Measurements from ENCODE around the gene SESN3.
"Not testable (repeated sequence)": the region's sequence is repeated elsewhere in the genome, so short reads cannot be mapped to it uniquely, and the experiment has no call there.

Gene SESN3, protein sequence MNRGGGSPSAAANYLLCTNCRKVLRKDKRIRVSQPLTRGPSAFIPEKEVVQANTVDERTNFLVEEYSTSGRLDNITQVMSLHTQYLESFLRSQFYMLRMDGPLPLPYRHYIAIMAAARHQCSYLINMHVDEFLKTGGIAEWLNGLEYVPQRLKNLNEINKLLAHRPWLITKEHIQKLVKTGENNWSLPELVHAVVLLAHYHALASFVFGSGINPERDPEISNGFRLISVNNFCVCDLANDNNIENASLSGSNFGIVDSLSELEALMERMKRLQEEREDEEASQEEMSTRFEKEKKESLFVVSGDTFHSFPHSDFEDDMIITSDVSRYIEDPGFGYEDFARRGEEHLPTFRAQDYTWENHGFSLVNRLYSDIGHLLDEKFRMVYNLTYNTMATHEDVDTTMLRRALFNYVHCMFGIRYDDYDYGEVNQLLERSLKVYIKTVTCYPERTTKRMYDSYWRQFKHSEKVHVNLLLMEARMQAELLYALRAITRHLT

DNA sequence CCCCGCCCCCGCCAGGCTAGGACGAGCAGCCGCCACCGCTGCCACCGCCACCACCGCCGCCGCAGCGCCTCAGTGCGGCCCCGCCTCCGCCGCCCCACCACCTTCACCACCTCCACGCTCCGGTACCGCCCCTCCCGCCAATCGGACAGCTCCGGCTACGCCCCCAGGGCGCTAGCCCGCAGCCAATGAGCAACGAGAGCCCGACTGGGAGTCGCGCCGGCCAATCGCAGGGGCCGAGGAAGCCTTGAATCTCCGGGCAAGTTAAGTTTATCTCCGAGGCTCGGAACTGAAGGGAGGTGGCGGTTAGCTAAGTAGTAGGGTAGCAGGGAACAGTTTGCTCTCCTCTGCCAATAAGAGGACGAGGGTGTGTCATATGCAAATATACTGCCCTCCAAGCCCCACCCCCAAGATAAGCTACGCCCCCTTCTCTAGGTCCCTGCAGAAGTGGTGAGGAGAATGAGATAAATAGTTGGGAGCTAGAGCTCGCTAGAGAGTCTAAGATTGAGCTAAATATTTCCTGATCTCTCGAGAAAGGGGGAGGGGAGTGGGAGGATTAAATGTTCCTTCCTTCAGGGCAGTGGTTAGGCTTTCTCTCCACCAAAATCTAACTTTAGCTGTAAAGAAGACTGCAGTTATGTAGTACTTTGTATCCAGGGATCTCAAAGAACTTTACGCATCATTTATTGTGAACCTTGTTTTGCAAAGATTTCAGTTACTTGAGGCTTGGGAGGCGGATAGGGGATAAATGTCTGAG, at the start of gene SESN3:
Gene SESN3, minus strand, starts transcription at position 76 of the 754 bp plus-strand sequence. CDS start 342 bp downstream, outside the sequence.
- TF ChIP-seq CTCF (IDR thresholded peaks at IDR 0.05; ENCODE audit: low read length, missing control alignments) = peak; percentile 4
- H3K4me3 ChIP-seq (replicated peaks; ENCODE audit: low read depth, low read length) = peak within 1 kb of the TSS; percentile 71

DNA sequence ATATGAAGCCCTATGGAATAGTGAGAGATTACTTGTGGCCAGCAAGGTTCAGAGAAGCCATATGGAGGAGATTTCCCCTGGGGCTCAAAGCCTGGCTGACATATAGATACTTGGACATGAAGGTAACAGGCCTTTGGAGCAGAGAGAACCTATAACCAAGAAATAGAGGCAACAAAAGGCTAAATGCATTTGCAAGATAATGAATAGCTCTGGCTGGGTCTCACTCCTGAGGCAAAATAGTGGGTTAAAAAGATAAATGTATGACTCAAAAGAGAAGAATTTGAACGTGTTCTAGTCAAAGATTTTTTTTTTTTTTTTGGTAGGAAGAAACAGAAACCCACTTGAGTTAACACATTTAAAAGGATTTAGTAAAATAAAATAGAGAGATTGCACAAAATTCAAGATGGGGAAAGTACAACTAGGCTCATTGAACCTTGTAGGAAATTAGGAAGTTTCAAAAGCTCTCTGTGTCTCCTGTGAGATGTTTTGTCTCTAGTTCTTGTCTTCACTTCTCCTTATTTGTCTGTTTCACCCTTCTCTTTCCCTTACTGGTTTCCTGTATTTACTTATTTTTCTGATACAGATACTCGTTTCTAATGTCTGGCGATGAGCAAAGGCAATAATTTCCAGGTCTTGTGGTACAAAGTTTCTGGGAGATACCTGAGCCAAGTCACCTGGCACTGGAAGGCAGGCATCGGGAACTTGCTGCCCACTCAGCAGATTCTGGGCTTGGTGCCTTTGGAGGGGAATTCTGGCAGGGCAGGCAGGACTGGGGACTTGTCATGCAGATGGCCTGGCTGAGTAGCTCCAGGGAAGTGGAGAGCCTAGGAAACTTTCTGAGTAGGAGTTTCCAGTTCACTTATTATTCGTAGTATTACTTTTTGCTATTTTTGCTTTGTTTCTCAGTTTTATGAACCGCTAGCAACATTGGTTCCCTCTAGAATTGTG, 49.2 kb upstream of the SESN3 start:
- no peak for TF ChIP-seq CTCF (IDR thresholded peaks at IDR 0.05; ENCODE audit: low read length, missing control alignments)
- DNase-seq (ENCODE audit: low read depth) = peak; percentile 25
- no peak overlapping the region for H3K4me3 ChIP-seq (replicated peaks; ENCODE audit: low read depth, low read length)

More for the DNA sequence above, at the start of gene SESN3:
- peak; percentile 99 for DNase-seq (ENCODE audit: low read depth)

GRCh38 chr11:95277868-95278267, 46.9 kb upstream of the SESN3 start:
- DNase-seq (ENCODE audit: low read depth) = no peak
- no peak for TF ChIP-seq CTCF (IDR thresholded peaks at IDR 0.05; ENCODE audit: low read length, missing control alignments)
- H3K4me3 ChIP-seq (replicated peaks; ENCODE audit: low read depth, low read length) = no peak overlapping the region

- no peak overlapping the region for H3K4me3 ChIP-seq (replicated peaks; ENCODE audit: low read depth, low read length)
- no peak for TF ChIP-seq CTCF (IDR thresholded peaks at IDR 0.05; ENCODE audit: low read length, missing control alignments)
- no peak for DNase-seq (ENCODE audit: low read depth)
These were observed 45.1 kb upstream of the SESN3 start for GRCh38 chr11:95276139-95276538.

GRCh38 chr11:95273618-95274017, 42.6 kb upstream of the SESN3 start:
- DNase-seq (ENCODE audit: low read depth); H3K4me3 ChIP-seq (replicated peaks; ENCODE audit: low read depth, low read length): not testable (repeated sequence)

DNA sequence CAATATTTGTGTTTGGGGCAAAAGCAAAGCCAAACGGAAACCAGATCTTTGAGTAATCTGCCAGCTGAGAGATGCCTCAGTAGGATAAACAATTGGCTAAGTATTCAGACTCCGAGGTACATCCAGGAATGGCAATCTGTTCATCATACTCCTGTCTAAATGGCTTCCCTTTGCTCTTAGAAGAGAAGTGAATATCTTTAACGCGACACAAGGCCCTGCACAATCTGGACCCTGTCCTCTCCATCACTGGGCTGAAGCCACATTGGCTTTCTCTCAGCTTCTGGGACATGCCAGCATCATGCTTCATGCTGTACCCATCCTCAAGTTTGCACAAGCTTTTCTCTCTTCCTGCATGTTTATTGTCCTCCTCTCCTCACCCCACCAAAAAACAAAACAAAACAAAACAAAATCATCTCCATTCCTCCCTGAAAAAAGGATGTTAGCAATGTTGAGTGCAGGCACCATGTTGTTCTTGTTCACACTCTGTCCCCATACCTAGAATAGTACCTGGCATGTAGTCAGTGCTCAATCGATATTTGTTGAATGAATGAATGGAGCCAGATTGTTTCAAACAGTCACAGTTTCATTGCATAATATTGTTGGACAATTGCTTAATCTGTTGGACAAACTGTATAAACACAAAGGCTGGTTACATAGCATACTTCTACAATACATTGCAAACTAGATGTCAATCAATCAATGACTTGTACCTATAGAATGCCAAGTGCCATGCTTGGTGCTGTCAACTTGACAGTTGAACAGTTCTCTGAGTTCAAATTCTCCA, 38.2 kb upstream of the SESN3 start:
- H3K4me3 ChIP-seq (replicated peaks; ENCODE audit: low read depth, low read length) = no peak overlapping the region
- no peak for TF ChIP-seq CTCF (IDR thresholded peaks at IDR 0.05; ENCODE audit: low read length, missing control alignments)
- no peak for DNase-seq (ENCODE audit: low read depth)
